Measurements from ENCODE around the gene RRM2.
"Not testable (repeated sequence)": the region's sequence is repeated elsewhere in the genome, so short reads cannot be mapped to it uniquely, and the experiment has no call there.

The RRM2 gene

DNA sequence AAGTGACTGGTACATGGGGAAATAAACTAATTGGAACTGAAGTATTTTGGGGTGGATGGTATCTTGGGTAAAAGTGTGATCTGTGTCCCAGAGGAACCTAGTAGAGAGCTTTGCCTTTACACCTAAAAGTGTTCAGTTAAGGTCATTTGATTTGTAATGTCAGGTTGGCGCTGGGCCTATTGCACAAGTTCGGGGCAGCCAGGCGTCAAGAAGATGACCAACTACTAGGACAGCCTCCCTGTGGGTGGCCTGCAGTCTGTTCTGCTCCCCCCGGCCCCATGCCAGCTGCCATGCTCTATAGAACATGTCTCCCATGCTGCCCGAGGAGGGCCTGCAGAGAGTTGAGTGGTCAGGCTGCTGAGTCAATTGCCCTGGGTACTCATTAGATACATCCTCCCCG, 10.1 kb downstream of the RRM2 start:
- DNase-seq: no peak

DNA sequence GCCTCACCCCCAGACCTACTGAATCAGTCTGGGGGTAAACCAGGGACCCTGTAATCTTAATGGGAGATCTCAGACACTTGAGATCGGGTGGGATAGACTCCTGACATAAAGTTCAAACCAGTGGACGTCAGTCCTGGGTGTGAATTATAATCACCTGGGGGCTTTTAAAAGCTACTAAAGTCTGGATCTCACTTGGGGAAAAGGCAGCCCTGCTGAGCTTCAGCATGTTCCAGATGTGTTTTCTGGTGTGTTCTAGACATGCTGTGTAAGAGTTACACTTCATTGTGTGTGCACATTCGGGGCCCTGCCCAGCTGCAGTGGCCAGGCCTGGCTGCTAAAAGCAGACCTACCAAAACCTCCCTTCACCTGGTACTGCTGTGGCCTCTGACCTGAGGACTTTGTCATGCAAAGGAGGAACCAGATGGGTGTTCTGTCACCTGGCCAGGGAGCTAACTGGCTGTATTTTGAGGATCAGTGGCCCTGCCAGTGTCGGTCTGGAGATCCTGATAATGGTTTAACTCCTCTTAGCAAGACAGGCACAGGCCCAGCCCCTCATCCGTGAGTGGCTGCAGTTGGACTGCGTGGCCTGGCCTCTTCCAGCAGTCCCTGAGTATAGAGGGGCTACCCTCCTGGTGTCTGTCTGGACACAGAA, 10.6 kb downstream of the RRM2 start:
- DNase-seq: no peak

DNA sequence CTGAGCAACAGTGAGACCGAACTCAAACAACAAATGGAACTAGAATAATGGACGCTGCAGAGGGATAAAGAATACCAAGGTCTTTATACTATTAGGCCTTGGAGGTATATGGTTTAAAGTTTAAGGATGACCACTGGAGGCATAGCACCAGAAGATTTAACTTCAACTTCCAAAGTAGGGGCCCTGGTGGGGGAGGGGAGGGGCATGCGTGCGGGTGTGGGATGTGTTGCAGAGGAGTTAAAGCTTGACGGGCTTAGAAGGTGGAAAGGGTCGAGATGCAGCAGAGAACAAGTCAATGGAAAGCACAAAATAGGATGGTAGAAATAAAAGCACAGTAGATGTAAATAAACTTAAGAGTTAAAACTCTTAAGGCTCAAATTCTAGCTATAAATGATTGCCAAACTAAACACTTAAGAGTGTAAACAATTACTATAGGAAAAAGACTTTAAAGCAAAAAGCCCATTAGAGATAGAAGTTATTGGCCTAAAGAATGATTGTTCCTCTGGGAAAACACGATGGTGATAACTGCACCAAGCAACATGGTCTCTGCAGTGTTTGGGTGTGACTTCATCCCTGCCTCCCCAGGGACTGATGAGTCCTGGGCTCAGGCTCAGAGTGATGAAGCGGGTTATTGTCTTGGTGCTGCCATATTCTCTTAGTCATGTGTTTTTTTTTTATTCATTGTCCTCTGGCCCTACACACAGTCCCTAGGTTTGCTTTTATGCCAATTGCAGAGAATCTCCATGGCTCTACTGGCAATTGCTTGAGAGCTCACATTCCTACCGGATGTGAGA, 13.0 kb downstream of the RRM2 start:
- DNase-seq: no peak

DNA sequence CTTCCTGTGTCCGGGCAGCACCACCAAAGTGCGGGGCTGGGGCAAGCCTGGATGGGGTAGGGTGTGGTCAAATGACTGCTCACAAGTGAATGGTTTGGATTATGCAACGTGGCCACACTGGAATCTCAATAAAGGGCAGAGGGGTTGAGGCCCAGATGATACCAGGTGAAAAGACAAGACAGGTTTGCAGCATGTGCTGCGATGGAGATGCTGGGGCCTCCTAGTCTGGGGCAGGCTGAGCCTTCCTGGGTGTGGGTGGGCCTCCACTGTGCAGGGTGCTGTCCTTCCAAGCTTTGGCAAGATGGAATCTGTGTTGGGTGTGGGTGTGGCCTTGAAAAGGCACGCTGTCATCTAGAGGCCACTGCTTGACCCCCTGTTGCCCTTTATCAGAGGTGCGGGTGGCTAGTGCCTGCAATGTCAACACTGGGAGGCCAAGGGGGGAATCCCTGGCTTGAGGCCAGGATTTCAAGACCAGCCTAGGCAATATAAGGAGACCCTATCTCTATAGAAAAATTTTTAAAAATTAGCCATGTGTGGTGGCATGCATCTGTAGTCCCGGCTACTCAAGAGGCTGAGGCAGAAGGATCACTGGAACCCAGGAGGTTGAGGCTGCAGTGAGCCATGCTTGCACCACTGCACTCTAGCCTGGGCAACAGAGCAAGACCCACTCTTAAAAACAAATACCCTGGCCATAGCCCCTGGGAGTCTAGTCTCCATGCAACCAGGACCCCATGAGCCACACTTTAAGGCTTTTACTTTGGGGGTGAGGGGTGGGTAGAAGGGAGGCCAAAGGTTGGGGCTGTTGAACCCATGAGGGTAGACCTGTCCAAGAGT, 13.8 kb downstream of the RRM2 start:
- DNase-seq: no peak

DNA sequence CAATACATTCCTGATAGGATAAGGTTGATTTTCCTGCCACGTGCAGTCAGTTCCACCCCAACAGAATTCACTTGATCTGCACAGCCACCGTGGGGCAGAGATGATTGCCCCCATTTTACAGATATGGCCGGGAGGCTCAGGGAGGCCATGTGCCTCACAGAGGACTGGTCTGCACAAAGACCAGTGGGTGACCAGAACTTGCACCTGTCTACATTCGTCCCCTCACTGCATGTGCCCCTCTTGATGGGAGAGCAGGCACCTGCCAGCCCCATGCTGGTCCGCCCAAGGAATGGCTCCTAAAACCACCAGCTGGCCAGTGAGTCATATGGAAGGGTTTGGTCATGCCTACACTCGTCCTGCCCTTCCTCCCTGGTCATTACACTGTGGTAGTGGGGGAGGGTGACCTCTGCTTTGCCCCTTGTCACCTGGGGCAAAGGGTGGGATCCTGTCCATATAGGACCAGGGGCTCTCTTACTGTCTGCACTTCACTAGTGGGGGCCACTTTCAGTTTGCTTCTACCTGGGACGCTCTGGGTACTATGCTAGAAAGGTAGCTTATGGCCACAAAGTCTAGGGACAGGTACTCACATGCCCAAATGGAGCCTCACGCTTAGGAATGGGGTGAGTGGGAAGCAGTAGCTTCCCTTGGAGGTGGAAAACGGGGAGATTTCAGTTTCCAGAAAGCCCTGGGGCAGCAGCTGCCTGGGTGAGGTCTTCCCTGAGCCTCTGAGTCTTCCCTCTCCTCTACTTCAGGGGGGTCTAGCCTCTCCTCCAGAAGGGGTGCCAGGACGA, 14.7 kb downstream of the RRM2 start:
- no peak for DNase-seq

DNA sequence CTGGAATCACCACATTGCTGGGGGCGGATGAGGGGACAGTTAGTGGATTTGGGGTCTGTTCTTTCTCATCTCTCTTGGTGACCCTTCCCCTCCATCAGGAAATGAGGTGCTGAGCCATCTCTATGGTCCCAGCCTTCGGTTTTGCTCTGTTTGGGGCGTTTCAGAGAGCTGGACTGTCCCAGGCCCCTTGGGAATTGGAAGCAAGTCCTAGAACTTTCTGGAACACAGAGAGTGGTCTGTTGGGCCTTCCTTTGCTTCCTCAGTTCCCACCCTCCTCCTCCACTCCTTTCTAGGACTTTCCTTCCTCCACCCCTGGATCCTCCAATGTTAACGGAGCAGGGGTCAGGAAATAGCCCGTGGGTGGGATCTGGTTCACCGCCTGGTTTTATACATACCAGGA, 17.0 kb downstream of the RRM2 start:
- no peak for DNase-seq

DNA sequence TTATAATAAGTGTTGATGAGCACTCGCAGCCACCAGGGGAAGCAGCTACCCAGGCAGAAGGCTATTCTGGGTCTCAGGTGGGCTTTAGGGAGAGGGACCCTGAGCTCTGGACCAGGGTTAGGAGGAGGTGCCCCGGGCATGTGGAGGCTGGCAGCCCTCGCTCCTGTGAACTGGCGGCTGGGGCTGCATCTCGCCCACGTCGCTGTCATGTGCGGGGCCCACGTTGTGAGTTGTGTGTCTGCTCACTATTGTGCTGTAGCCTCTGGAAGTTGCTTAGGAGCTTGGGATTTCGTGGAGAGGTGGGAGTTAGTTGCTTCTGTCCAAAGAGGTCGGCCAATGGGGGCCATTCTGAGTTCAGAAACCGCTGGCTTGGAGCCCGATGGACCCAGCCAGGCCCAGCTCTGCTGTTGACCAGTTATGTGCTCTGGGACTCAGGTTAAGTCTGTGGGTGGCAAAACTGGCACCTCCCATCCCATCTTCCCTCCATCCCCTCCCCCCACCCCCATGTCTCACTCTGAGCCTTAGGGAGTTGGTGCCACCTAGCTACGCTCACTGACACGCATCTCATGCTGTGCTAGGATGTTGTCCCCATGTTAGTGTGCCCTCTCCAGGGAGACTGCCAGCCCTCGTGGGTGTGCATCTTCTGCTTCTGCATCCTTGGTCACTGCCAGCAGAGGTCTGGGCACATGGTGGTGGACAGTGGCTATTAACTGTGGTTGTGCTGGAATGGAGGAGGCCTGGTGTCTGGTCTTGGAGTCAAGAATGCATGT, 18.5 kb downstream of the RRM2 start:
- DNase-seq: no peak

DNA sequence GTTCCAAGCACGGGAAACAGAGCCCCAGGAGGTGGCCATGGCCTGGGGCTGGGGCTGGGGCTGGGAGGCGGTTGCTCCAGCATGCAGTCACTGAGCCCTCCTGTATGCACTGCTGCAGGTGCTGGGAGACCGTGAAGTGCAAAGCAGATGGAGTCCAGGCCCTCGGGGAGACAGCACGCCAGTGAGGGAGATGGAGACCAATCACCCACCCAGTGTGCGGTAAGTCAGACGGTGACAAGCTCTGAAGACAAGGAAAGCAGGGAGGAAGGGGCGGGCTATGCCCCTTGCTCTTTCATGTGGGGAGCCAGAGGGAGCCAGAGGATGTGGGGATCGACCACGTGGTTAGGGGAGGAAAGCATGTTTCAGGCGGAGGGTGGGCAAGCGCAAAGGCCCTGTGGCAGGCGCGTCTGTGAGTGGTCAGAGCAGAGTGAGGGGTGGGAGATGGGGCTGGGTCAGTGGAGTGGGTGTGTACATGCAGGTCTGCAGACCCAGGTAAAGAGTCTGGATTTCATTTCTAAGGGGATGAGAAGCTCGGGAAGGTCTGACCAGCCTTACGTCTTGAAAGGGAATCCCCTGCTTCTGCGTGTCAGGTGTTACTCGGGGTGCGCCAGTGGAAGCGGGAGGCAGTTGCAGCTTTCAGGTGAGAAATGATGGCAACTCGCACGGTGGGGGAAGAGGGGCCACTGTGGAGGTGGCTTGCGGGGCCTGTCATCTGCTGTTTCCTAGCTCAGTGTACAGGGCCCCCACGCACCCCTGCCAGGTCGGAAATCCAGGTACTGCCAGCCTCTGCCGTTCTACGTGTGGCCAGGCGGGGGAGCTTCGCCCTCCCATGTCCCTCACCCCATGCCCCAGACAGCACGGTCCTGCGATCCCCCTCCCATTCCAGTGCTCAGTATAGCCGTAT, 19.4 kb downstream of the RRM2 start:
- DNase-seq: no peak

DNA sequence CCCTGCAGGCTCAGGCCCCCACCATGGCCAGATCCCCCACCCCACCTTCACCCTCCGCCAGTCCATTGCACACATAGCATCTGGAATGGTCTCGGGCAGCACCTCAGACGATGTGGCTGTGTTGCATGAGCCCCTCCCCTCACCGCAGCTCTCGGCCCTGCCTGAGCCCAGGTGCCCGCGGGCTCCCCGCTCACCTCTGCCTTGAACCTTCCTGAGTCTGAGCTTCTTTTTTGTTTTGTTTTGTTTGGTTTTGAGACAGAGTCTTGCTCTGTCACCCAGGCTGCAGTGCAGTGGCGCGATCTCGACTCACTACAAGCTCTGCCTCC, 20.1 kb downstream of the RRM2 start:
- no peak for DNase-seq

DNA sequence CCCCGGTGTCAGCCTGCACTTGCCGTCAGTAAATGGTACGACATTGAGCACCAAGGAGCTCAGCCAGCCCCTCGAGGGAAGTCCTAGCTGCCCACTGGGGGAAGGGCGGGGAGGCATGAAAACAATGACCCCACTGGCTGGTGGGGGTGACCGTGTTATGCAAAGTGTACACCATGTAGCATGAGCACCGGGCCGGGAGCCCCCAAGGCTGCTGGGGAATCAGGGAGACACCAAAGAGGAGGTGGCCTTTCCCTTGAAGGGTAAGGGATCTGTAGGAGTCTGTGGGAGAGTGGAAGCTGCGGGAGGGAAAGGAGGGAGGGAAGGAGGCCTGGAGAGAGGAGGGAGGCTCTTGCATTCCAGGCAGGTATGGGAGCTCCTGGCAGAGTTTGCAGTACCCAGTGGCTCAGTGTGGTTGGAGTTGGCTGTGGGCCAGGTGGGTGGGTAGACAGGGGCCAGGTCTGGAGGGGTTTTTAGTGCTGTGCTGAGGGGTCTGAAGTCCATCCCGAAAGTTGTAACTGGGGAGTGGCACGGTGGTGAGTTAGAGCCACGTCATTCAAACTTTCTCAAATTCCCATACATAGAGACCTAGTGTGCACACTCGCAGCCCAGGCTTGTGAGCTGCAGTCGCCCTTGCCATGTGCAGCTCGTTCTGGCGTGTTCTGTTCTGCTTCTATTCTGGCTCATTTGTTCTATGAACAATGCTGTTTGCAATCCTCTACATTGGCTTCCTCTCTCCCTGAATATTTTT, 22.4 kb downstream of the RRM2 start:
- no peak for DNase-seq

DNA sequence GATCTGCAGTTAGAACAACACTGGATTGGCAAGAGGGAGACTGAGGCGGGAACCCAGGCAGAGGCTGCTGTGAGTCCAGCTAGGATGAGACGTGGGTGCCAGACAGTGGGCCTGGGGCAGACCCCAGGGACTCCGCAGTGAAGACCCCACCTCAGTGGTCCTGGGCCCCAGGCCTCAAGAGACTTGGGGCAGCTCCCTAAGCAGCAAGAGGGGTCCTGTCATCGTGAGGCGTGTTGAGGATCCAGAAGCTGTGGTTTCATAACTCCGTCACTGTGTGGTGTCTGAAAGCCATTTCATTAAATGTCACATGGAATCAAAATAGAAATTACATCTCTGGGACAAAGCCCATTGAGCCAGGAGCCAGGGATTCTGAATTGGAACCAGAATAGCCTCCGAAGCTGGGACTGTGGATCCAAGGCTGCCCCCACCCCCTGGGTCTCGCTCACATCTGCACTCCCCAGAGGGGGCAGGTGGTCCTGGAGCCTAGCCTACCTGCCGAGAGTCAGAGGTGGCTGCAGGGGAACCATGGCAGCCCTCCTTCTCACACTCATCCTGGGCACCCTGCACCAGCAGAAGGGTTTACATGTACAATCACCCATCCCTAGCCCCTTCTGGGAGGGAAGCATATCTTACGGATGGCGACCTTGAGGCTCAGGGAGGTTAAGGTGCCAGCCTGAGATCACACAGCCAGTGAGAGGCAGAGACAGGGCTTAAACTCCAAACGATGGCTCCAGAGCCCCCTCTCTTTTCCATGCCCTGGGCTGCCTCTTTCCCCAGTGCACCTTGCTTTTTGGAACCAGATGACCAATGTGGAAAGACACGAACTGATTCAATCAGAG, 23.2 kb downstream of the RRM2 start:
- no peak for DNase-seq

DNA sequence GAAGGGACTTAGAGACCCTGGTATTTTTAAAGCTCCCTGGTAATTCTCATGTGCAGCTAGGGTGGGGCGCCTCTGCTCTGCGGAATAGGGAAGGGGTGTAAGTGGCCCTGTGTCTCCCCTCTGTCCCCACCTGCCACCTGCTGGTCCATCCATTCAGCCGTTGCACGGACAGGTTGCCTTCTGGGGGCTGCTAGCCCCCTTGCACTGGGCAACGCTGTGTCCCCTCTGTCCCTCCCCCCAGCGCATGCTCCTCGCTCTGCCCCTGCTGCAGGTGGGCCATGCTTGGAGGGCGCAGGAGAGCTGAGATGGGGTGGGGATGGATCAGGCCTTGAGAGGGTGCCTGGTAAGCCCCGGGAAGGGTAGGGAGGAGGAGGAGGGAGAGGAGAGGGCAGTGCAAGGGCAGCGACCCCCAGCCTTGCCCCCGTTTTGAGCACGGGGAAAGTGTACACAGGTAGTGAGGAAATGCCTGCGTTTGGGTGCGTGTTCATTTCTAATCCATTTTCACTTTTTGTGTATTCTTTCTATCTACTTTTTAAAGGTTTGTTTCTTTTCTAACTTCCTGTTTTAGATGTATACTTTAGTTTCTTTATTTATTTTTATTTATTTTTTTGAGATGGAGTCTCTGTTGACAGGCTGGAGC, 23.9 kb downstream of the RRM2 start:
- no peak for DNase-seq

DNA sequence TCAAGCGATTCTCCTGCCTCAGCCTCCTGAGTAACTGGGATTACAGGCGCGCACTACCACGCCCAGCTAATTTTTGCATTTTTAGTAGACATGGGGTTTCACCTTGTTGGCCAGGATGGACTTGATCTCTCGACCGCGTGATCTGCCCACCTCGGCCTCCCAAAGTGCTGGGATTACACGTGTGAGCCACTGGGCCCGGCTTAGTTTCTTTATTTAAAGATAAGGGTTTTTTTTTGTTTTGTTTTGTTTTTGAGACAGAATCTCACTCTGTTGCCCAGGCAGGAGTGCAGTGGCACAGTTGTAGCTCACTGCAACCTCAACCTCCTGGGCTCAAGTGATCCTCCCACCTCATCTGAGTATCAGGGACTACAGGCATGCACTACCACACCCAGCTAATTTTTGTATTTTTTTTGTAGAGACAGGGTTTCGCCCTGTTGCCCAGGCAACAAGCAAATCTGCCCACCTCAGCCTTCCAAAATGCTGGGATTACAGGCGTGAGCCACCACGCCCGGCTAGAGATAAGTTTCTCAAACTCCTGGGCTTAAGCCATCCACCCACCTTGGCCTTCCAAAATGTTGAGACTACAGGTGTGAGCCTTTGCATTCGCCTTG, 24.6 kb downstream of the RRM2 start:
- not testable (repeated sequence) for DNase-seq

DNA sequence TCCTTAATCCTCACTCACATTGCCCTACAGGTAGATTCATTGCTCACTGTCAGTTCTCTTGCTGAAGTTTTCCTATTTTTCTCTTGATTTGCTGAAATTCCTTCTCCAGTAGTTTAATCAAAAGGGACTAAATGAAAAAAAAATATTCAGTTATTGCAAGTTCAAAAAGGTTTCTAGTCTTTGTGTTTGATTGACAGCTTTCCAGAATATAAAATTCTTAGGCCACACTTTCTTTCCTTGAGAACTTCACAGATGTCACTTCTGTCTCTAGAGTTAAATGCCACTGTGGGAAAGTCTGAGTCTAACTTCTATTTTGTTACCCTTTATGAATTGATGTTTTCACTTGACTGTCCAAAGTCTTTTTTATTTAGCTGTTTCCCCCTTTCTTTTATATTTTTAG, 25.7 kb downstream of the RRM2 start:
- DNase-seq: no peak

DNA sequence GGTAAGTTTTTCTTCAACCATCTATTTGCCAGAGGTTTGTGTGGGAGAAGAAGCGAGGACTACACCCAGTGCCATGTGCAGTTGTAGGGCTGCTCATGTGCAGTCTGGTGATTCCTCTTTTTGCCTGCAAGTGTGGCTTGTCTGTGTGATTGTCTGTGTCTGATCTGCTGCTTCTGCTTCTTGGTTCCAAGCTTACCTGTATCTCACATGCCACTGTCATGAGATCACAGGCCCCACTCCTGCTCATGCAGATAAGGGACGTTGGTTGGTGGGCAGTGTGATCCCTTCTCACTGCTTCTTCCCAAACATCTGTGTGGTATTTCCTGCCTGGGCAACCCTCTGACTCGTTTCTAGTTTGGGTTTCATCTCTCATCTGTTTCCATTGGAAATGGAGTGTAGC, 27.1 kb downstream of the RRM2 start:
- no peak for DNase-seq

DNA sequence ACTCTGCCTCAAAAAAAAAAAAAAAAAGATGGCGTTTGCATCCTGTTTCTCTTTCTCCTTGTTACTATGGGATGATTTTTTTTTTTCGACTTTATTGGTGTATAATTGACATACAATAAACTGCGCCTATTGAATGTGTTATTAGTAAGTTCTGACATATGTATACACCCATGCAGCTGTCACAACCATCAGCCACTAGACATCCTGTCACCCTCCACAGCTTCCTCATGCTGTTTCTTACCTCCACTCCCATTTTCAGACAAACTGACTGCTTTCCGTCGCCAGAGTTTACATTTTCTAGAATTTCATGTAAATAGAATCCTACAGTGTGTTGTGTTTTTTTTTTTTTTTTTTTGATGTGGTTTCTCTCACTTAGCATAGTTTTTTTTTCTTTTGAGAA, 27.9 kb downstream of the RRM2 start:
- DNase-seq: no peak

DNA sequence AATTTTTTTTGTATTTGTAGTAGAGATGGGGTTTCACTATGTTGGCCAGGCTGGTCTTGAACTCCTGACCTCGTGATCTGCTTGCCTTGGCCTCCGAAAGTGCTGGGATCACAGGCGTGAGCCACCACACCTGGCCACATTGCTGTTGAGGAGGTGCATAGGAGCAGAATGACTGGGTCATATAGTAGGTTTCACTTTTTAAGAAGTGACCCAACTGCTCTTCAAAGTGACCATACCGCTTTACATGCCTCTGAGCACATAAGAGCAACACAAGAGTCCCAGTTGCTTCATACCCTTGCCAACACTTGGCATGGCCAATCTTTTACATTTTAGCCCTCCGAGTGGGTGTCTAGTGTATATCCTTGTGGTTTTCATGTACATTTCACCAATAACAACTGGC, 28.9 kb downstream of the RRM2 start:
- DNase-seq: no peak

DNA sequence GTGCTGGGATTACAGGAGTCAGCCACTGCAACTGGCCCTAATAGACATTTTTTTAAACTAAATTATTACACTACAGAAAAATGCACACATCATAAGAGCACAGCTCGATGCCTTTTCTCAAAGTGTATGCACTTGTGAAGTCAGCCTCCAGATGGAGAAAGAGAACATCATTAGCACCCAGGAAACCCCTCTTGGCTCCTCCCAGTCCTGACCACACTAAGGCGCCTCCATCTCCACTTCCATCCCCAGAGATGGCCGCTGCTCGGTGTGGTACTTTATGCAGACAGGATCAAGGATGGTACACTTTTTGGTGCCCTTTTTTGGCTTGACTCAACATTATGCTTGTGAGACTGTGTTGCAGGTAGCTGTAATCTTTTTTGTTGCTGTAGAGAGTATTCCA, 34.8 kb downstream of the RRM2 start:
- DNase-seq: no peak

DNA sequence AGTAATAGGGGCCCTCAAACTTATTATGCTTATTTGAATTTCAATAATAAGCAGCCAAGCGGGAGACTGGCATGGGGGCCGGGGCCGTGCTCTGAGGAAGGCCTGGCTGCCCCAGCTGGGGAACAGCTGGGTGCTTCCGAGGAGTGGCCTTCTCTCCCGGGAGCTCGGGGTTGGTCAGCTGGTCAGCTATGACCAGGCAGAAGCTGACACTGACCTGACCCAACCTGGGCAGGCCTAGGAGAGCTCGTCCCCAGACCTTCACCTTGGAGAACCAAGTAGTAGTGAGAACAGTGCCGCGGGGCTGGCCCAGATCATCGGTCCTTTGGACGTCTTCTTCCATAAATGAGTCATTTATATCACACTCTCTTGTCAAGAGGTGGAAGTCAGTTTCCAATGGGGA, 36.1 kb downstream of the RRM2 start:
- no peak for DNase-seq
